Activated CD4-positive, alpha-beta T cell treated with anti-CD3 and anti-CD28 coated beads, Interleukin-2, amount 10 ng/mL, durations not matched to agents 7 days and 5 days (primary cell): Measurements from ENCODE around the gene PCDHA1. TPM values are rescaled to one million over a fixed set of nuclear protein-coding genes. Genes with fewer than 3 reads are reported as not detected.
A peak's percentile ranks its signal among the peaks of the same experiment; 100 is the strongest.
"Not testable (repeated sequence)": the region's sequence is repeated elsewhere in the genome, so short reads cannot be mapped to it uniquely, and the experiment has no call there.

Experiments
- CTCF ChIA-PET: fragments of 350-600 bp; sonication (Branson Sonifier 250); formaldehyde crosslinking; loops from one replicate; lab custom pipeline; 2021; ENCODE audit warnings: antibody characterized with exemption; lab: Charles Lee
- POLR2A ChIA-PET: fragments of 350-600 bp; sonication (Branson Sonifier 250); formaldehyde crosslinking; loops from one replicate; lab custom pipeline; 2021; ENCODE audit warnings: antibody characterized with exemption; lab: Charles Lee
- DNase-seq: peaks from one replicate; pipeline ENCODE4 v3.0.0-alpha.2; 2020
- H3K27ac Mint-ChIP-seq: one replicate; pipeline ENCODE4 v1.8.0; 2021; ENCODE audit warnings: mild to moderate bottlenecking, moderate library complexity, mixed read lengths
- H3K27me3 Mint-ChIP-seq: one replicate; pipeline ENCODE4 v1.8.0; 2021; ENCODE audit warnings: mixed read lengths
- H3K36me3 Mint-ChIP-seq: one replicate; pipeline ENCODE4 v1.8.0; 2021; ENCODE audit warnings: low read depth, mixed read lengths
- H3K4me1 Mint-ChIP-seq: one replicate; pipeline ENCODE4 v1.8.0; 2021; ENCODE audit warnings: mixed read lengths
- H3K4me3 Mint-ChIP-seq: one replicate; pipeline ENCODE4 v1.8.0; 2021; ENCODE audit warnings: mild to moderate bottlenecking, moderate library complexity, mixed read lengths
- H3K9me3 Mint-ChIP-seq: one replicate; pipeline ENCODE4 v1.8.0; 2021; ENCODE audit warnings: mixed read lengths
- total RNA-seq, 2 experiments: library from RNA; stranded (reverse); gene quantifications; one replicate each; pipeline ENCODE4 v1.2.3, GENCODE V29; 2021

The PCDHA1 gene
- total RNA-seq, 2 experiments from 2014 or later = not detected

DNA sequence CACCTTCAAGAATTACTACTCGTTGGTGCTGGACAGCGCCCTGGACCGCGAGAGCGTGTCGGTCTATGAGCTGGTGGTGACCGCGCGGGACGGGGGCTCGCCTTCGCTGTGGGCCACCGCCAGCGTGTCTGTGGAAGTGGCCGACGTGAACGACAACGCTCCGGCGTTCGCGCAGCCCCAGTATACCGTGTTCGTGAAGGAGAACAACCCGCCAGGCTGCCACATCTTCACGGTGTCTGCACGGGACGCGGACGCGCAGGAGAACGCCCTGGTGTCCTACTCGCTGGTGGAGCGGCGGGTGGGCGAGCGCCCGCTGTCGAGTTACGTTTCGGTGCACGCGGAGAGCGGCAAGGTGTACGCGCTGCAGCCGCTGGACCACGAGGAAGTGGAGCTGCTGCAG lies 37.0 kb downstream of the PCDHA1 start:
- H3K36me3 Mint-ChIP-seq, H3K4me3 Mint-ChIP-seq, H3K27me3 Mint-ChIP-seq, H3K27ac Mint-ChIP-seq, H3K4me1 Mint-ChIP-seq, DNase-seq, POLR2A ChIA-PET, CTCF ChIA-PET: not testable (repeated sequence)
- peaks cover 13% of the 10 kb centered on the region for H3K9me3 Mint-ChIP-seq

DNA sequence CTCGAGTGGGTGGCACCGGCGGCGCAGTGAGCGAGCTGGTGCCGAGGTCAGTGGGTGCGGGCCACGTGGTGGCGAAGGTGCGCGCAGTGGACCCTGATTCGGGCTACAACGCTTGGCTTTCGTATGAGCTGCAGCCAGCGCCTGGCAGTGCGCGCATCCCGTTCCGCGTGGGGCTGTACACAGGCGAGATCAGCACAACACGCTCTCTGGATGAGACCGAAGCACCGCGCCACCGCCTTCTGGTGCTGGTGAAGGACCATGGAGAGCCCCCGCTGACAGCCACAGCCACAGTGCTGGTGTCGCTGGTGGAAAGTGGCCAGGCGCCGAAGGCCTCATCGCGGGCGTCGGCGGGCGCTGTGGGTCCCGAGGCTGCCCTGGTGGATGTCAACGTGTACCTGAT lies 37.5 kb downstream of the PCDHA1 start:
- H3K4me3 Mint-ChIP-seq = no peak overlapping the region
- CTCF ChIA-PET = no interaction called here

DNA sequence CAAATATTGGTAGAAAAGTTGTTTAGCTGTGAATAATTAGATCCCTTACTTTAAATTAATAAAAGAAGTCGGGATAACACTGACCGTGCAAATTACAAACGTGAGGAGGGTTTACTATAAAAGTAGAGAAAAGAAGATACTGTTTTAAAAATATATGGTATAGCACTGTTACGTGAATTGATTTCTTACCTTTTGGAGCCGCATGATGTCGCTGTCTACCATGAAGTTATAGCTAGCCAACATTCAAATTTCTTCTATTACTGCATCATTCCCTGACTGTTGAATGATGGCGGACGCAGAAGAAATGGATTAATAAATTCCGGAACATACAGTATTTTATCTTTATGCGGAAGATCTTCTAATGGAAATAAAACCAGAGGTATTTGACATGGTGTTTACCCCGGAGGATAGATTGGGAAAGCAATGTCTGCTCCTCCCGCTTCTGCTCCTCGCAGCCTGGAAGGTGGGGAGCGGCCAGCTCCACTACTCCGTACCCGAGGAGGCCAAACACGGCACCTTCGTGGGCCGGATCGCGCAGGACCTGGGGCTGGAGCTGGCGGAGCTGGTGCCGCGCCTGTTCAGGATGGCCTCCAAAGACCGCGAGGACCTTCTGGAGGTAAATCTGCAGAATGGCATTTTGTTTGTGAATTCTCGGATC lies 41.9 kb downstream of the PCDHA1 start, which contains the start of gene PCDHA6:
TSS of gene PCDHA6 (plus strand) at position 257 of the 658 bp plus-strand sequence. CDS start at position 389, 132 bp downstream.
- H3K4me3 Mint-ChIP-seq = no peak within 1 kb of the TSS
- DNase-seq = no peak
- no peak within 1 kb of the TSS for H3K27ac Mint-ChIP-seq
- H3K27me3 Mint-ChIP-seq = peaks cover 2% of the 10 kb centered on the region
- H3K36me3 Mint-ChIP-seq = no peaks in the 10 kb centered on the region
- ChIA-PET POLR2A (no interaction called here), CTCF (interaction anchor here (1.5 kb wide), 1 partner anchor 14 kb away, joined by 4 read pairs; no protein-coding TSS in a partner anchor)
- H3K4me1 Mint-ChIP-seq = no peaks in the 10 kb centered on the region
- H3K9me3 Mint-ChIP-seq = peaks cover 15% of the 10 kb centered on the region

More for the DNA sequence above, 37.5 kb downstream of the PCDHA1 start:
- POLR2A ChIA-PET = no interaction called here
- Mint-ChIP-seq H3K9me3 (peaks cover 15% of the 10 kb centered on the region), H3K27me3 (peaks cover 2% of the 10 kb centered on the region), H3K36me3 (no peaks in the 10 kb centered on the region), H3K4me1 (no peaks in the 10 kb centered on the region), H3K27ac (no peak overlapping the region)
- DNase-seq = no peak

DNA sequence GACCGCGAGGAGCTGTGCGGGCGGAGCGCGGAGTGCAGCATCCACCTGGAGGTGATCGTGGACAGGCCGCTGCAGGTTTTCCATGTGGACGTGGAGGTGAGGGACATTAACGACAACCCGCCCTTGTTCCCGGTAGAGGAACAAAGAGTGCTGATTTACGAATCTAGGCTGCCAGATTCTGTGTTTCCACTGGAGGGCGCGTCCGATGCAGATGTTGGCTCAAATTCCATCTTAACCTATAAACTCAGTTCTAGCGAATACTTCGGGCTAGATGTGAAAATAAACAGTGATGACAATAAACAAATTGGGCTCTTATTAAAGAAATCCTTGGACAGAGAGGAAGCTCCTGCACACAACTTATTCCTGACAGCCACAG lies 42.4 kb downstream of the PCDHA1 start:
- H3K27me3 Mint-ChIP-seq = peaks cover 2% of the 10 kb centered on the region
- no peak overlapping the region for H3K27ac Mint-ChIP-seq
- DNase-seq = no peak
- no peaks in the 10 kb centered on the region for H3K36me3 Mint-ChIP-seq
- ChIA-PET CTCF (interaction anchor here (1.5 kb wide), 1 partner anchor 13 kb away, joined by 4 read pairs; no protein-coding TSS in a partner anchor), POLR2A (no interaction called here)
- no peak overlapping the region for H3K4me3 Mint-ChIP-seq
- H3K4me1 Mint-ChIP-seq = no peaks in the 10 kb centered on the region
- peaks cover 14% of the 10 kb centered on the region for H3K9me3 Mint-ChIP-seq

DNA sequence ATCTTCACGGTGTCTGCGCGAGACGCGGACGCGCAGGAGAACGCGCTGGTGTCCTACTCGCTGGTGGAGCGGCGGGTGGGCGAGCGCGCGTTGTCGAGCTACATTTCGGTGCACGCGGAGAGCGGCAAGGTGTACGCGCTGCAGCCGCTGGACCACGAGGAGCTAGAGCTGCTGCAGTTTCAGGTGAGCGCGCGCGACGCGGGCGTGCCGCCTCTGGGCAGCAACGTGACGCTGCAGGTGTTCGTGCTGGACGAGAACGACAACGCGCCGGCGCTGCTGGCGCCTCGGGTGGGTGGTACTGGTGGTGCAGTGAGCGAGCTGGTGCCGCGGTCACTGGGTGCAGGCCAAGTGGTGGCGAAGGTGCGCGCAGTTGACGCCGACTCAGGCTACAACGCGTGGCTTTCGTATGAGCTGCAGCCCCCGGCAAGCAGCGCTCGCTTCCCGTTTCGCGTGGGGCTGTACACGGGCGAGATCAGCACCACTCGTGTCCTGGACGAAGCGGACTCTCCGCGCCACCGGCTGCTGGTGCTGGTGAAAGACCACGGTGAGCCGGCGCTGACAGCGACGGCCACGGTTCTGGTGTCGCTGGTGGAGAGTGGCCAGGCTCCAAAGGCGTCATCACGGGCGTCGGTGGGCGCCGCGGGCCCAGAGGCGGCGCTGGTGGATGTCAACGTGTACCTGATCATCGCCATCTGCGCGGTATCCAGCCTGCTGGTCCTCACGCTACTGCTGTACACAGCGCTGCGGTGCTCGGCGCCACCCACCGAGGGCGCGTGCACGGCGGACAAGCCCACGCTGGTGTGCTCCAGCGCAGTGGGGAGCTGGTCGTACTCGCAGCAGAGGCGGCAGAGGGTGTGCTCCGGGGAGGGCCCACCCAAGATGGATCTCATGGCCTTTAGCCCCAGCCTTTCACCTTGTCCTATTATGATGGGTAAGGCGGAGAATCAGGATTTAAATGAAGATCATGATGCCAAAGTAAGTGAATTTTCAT lies 43.9 kb downstream of the PCDHA1 start:
- H3K27ac Mint-ChIP-seq, H3K4me1 Mint-ChIP-seq, H3K36me3 Mint-ChIP-seq, POLR2A ChIA-PET, H3K4me3 Mint-ChIP-seq, DNase-seq, H3K27me3 Mint-ChIP-seq: not testable (repeated sequence)
- peaks cover 16% of the 10 kb centered on the region for H3K9me3 Mint-ChIP-seq
- CTCF ChIA-PET = interaction anchor here (1.5 kb wide), 1 partner anchor 12 kb away, joined by 4 read pairs; no protein-coding TSS in a partner anchor

DNA sequence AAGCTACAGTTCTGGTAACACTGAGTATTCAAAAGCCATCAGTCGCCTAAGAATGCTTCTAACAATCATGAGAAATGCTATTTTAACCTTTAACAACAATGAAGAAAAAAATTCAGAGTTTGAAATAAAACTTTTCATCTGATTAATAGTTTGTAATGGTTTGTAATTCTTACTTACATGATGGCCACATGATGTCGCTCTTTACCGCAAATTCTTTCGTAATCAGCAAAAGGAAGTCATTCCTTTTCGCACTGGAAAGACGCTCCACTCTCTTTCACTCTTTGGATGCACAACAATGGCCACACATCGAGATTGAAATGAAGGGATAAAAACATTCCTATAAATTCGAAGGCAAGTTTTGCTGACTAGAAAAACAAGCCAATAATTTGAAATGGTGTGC lies 48.1 kb downstream of the PCDHA1 start, which contains the start of gene PCDHA7:
TSS of gene PCDHA7 (plus strand) at position 277 of the 400 bp plus-strand sequence. CDS start at position 392, 115 bp downstream.
- no peak within 1 kb of the TSS for H3K4me3 Mint-ChIP-seq
- H3K9me3 Mint-ChIP-seq = peaks cover 6% of the 10 kb centered on the region
- no peaks in the 10 kb centered on the region for H3K4me1 Mint-ChIP-seq
- POLR2A ChIA-PET = no interaction called here
- no peak for DNase-seq
- CTCF ChIA-PET = no interaction called here
- peaks cover 2% of the 10 kb centered on the region for H3K27me3 Mint-ChIP-seq
- no peak within 1 kb of the TSS for H3K27ac Mint-ChIP-seq
- no peaks in the 10 kb centered on the region for H3K36me3 Mint-ChIP-seq

DNA sequence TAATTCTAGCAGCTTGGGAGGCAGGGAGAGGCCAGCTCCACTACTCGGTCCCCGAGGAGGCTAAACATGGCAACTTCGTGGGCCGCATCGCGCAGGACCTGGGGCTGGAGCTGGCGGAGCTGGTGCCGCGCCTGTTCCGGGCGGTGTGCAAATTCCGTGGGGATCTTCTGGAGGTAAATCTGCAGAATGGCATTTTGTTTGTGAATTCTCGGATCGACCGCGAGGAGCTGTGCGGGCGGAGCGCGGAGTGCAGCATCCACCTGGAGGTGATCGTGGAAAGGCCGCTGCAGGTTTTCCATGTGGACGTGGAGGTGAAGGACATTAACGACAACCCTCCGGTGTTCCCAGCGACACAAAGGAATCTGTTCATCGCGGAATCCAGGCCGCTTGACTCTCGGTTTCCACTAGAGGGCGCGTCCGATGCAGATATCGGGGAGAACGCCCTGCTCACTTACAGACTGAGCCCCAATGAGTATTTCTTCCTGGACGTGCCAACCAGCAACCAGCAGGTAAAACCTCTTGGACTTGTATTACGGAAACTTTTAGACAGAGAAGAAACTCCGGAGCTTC lies 48.6 kb downstream of the PCDHA1 start:
- H3K27me3 Mint-ChIP-seq, POLR2A ChIA-PET, H3K4me1 Mint-ChIP-seq, H3K27ac Mint-ChIP-seq, H3K36me3 Mint-ChIP-seq, H3K4me3 Mint-ChIP-seq, CTCF ChIA-PET, H3K9me3 Mint-ChIP-seq, DNase-seq: not testable (repeated sequence)

DNA sequence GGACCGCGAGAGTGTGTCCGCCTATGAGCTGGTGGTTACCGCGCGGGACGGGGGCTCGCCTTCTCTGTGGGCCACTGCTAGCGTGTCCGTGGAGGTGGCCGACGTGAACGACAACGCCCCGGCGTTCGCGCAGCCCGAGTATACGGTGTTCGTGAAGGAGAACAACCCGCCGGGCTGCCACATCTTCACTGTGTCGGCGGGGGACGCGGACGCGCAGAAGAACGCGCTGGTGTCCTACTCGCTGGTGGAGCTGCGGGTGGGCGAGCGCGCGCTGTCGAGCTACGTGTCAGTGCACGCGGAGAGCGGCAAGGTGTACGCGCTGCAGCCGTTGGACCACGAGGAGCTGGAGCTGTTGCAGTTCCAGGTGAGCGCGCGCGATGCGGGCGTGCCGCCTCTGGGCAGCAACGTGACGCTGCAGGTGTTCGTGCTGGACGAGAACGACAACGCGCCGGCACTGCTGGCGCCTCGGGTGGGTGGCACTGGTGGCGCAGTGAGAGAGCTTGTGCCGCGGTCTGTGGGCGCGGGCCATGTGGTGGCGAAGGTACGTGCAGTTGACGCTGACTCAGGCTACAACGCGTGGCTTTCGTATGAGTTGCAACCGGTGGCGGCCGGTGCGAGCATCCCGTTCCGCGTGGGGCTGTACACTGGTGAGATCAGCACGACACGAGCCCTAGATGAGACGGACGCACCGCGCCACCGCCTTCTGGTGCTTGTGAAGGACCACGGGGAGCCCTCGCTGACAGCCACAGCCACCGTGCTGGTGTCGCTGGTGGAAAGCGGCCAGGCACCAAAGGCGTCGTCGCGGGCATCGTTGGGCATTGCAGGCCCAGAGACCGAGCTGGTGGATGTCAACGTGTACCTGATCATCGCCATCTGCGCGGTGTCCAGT lies 49.9 kb downstream of the PCDHA1 start:
- H3K9me3 Mint-ChIP-seq = peaks cover 13% of the 10 kb centered on the region
- no peak for DNase-seq
- no peak overlapping the region for H3K27ac Mint-ChIP-seq
- no peaks in the 10 kb centered on the region for H3K36me3 Mint-ChIP-seq
- H3K4me3 Mint-ChIP-seq = no peak overlapping the region
- H3K4me1 Mint-ChIP-seq = no peaks in the 10 kb centered on the region
- ChIA-PET CTCF (no interaction called here), POLR2A (no interaction called here)
- H3K27me3 Mint-ChIP-seq = peaks cover 2% of the 10 kb centered on the region

DNA sequence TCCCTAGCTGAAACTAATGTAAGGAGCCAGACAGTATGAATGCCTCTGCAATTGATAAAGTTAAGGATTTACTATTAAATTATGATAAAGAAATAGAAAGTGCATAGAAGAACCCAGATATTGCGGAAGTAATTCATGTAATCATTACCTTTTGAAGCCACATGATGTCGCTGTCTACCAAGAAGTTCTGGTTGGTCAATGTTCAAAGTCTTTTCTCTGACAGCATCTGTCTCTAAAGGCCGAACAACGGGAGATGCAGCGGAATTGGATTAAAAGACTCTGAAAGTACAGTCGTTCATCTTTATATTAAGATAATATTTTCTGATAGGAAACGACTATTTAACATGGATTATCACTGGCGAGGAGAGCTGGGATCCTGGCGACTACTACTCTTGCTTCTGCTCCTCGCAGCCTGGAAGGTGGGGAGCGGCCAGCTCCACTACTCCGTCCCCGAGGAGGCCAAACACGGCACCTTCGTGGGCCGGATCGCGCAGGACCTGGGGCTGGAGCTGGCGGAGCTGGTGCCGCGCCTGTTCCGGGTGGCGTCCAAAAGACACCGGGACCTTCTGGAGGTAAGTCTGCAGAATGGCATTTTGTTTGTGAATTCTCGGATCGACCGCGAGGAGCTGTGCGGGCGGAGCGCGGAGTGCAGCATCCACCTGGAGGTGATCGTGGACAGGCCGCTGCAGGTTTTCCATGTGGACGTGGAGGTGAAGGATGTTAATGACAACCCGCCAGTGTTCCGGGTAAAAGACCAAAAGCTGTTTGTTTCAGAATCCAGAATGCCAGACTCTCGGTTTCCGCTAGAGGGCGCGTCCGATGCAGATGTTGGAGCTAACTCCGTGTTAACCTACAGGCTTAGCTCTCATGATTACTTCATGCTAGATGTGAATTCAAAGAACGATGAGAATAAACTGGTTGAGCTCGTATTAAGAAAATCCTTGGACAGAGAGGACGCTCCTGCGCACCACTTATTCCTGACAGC lies 55.3 kb downstream of the PCDHA1 start, which contains the start of gene PCDHA8:
TSS of gene PCDHA8 (plus strand) at position 210 of the 985 bp plus-strand sequence. CDS start at position 345, 135 bp downstream.
- Mint-ChIP-seq H3K27ac (no peak within 1 kb of the TSS), H3K27me3 (no peaks in the 10 kb centered on the region), H3K4me3 (peak within 1 kb of the TSS; percentile 22), H3K9me3 (peaks cover 18% of the 10 kb centered on the region), H3K36me3 (no peaks in the 10 kb centered on the region), H3K4me1 (no peaks in the 10 kb centered on the region)
- DNase-seq = no peak
- CTCF ChIA-PET = interaction anchor here (1.0 to 1.1 kb wide), 4 partner anchors 12 to 556 kb away, joined by 3 to 4 read pairs (median 3); partner anchors contain the start of gene PCDHGB5
- POLR2A ChIA-PET = no interaction called here

DNA sequence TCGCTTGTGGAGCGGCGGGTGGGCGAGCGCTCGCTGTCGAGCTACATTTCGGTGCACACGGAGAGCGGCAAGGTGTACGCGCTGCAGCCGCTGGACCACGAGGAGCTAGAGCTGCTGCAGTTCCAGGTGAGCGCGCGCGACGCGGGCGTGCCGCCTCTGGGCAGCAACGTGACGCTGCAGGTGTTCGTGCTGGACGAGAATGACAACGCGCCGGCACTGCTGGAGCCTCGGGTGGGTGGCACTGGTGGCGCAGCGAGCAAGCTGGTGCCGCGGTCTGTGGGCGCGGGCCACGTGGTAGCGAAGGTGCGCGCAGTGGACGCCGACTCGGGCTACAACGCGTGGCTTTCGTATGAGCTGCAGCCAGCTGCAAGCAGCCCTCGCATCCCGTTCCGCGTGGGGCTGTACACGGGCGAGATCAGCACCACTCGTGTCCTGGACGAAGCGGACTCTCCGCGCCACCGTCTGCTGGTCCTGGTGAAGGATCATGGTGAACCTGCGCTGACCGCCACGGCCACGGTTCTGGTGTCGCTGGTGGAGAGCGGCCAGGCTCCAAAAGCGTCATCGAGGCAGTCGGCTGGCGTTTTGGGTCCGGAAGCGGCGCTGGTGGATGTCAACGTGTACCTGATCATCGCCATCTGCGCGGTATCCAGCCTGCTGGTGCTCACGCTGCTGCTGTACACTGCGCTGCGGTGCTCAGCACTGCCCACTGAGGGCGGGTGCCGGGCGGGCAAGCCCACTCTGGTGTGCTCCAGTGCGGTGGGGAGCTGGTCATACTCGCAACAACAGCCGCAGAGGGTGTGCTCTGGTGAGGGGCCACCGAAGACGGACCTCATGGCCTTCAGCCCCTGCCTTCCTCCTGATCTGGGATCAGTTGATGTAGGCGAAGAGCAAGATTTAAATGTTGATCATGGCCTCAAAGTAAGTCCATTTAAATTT lies 57.1 kb downstream of the PCDHA1 start:
- Mint-ChIP-seq H3K27ac (no peak overlapping the region), H3K27me3 (peaks cover 2% of the 10 kb centered on the region), H3K9me3 (peaks cover 28% of the 10 kb centered on the region), H3K4me3 (no peak overlapping the region), H3K4me1 (no peaks in the 10 kb centered on the region), H3K36me3 (no peaks in the 10 kb centered on the region)
- DNase-seq = no peak
- CTCF ChIA-PET = no interaction called here
- POLR2A ChIA-PET = no interaction called here
